Tibial nerve (tissue), 4 donors: Measurements from ENCODE around the gene METRN.

Experiments used
- EP300 ChIP-seq, 2 donors: sonication (generic); formaldehyde crosslinking; IDR thresholded peaks; one replicate each; pipeline ENCODE4 v1.6.1; 2017; ENCODE audit warnings: antibody characterized with exemption in 2 of 2, mild to moderate bottlenecking in 1 of 2
- POLR2A ChIP-seq, 2 donors: fragments of 450-650 bp; IDR thresholded peaks; one replicate each; pipeline ENCODE4 v1.6.1; 2017; ENCODE audit warnings: antibody characterized with exemption in 2 of 2, mild to moderate bottlenecking in 2 of 2, moderate library complexity in 2 of 2
- TF ChIP-seq, protein P1 (sequence below), 5 experiments: fragments of 200-600 bp in 3 of 5; fragments of 450-650 bp in 2 of 5; sonication (generic) in 3 of 5; IDR thresholded peaks; one replicate each; pipeline ENCODE4 v1.5.1; 2016 to 2019; ENCODE audit warnings: antibody characterized with exemption in 5 of 5, mild to moderate bottlenecking in 3 of 5, moderate library complexity in 2 of 5

DNA sequence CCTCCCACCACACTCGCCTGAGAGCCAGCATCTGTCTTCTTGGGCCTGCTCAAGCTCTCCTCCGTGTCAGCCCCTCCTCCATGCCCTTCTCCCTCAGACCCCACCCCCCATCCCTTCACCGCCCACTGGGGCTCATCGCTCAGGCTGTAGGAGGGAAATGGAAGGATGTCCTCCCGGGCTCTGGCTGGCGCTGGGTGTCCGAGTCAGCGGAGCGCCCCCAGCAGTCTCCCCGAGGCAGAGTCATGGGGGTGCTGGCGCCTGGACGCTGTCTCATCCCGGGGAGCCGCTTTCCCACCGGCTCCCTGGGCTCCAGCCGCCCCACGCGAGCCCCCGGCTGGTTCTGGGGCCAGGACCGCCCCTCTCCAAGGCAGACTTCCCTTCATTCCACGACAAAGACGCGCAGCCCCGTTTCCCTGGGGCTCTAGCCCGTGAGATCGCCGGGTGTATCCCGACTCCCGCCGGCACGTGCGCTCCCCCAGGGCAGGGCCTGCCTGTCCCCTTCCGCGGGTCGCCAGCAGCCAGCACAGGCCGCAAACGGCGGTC, 5.6 kb downstream of the METRN start:
- TF ChIP-seq, protein P1, sequence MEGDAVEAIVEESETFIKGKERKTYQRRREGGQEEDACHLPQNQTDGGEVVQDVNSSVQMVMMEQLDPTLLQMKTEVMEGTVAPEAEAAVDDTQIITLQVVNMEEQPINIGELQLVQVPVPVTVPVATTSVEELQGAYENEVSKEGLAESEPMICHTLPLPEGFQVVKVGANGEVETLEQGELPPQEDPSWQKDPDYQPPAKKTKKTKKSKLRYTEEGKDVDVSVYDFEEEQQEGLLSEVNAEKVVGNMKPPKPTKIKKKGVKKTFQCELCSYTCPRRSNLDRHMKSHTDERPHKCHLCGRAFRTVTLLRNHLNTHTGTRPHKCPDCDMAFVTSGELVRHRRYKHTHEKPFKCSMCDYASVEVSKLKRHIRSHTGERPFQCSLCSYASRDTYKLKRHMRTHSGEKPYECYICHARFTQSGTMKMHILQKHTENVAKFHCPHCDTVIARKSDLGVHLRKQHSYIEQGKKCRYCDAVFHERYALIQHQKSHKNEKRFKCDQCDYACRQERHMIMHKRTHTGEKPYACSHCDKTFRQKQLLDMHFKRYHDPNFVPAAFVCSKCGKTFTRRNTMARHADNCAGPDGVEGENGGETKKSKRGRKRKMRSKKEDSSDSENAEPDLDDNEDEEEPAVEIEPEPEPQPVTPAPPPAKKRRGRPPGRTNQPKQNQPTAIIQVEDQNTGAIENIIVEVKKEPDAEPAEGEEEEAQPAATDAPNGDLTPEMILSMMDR (IDR thresholded peaks at IDR 0.05) = peak in 1 of 5 experiments; percentile 5
- no peak for TF ChIP-seq POLR2A (IDR thresholded peaks at IDR 0.05)
- TF ChIP-seq EP300 (IDR thresholded peaks at IDR 0.05) = peak in 1 of 2 donors; percentile 47
